HepG2 (cell line): Measurements from ENCODE around the gene CTDSP1. TPM values are rescaled to one million over a fixed set of nuclear protein-coding genes. Genes with fewer than 3 reads are reported as not detected.

Experiments
- ASH2L ChIP-seq: fragments of 300-600, 200-600 bp; sonication (generic); IDR thresholded peaks from 2 replicates; pipeline ENCODE4 v1.7.0; 2017; ENCODE audit warnings: low read depth, mild to moderate bottlenecking, moderate library complexity, mixed read lengths, low read length; ENCODE audit not compliant: insufficient read length
- FOXO4 ChIP-seq: sonication (generic); formaldehyde crosslinking; conservative IDR thresholded peaks from 2 replicates; pipeline ENCODE4 v1.8.1; 2023; ENCODE audit warnings: missing genetic modification reagents
- HOXA3 ChIP-seq: sonication (generic); formaldehyde crosslinking; IDR thresholded peaks from 2 replicates; pipeline ENCODE4 v1.5.0; 2020; ENCODE audit warnings: missing genetic modification reagents
- IRX3 ChIP-seq: sonication (generic); formaldehyde crosslinking; IDR thresholded peaks from 2 replicates; pipeline ENCODE4 v1.8.1; 2023; ENCODE audit warnings: mild to moderate bottlenecking, low read depth, missing genetic modification reagents, borderline replicate concordance
- KAT2B ChIP-seq: fragments of 150-350 bp; IDR thresholded peaks from 2 replicates; pipeline ENCODE4 v1.6.1; 2014; ENCODE audit warnings: low read depth, low read length, borderline replicate concordance
- NFIB ChIP-seq: sonication (generic); formaldehyde crosslinking; IDR thresholded peaks from 2 replicates; pipeline ENCODE4 v1.9.0; 2021; ENCODE audit warnings: missing genetic modification reagents, mild to moderate bottlenecking, borderline replicate concordance
- REXO4 ChIP-seq: sonication (generic); formaldehyde crosslinking; IDR thresholded peaks from 2 replicates; pipeline ENCODE4 v1.8.0; 2022; ENCODE audit warnings: missing genetic modification reagents, mild to moderate bottlenecking, borderline replicate concordance
- SRSF1 ChIP-seq: fragments of 200-400 bp; formaldehyde crosslinking; optimal IDR thresholded peaks from 2 replicates; pipeline ENCODE3; 2017; ENCODE audit warnings: mild to moderate bottlenecking, low read depth, low read length, moderate library complexity
- TEAD2 ChIP-seq: sonication (generic); formaldehyde crosslinking; IDR thresholded peaks from 2 replicates; pipeline ENCODE4 v1.9.0; 2021; ENCODE audit warnings: missing genetic modification reagents
- ZBTB49 ChIP-seq: sonication (generic); formaldehyde crosslinking; IDR thresholded peaks from 2 replicates; pipeline ENCODE4 v1.4.0; 2020; ENCODE audit warnings: missing genetic modification reagents, borderline replicate concordance
- ZNF282 ChIP-seq: fragments of 450-650 bp; IDR thresholded peaks from 2 replicates; pipeline ENCODE4 v1.6.1; 2018; ENCODE audit not compliant: partially characterized antibody
- ZNF496 ChIP-seq: sonication (generic); formaldehyde crosslinking; IDR thresholded peaks from 2 replicates; pipeline ENCODE4 v1.8.1; 2023; ENCODE audit warnings: mild to moderate bottlenecking, moderate library complexity, missing genetic modification reagents; ENCODE audit not compliant: insufficient replicate concordance
- ZSCAN31 ChIP-seq: sonication (generic); formaldehyde crosslinking; IDR thresholded peaks from 2 replicates; pipeline ENCODE4 v1.5.0; 2020; ENCODE audit warnings: low read depth, mild to moderate bottlenecking, missing genetic modification reagents
- polyA plus RNA-seq, 8 experiments: library from polyadenylated mRNA; depleted of rRNA in 3 of 8; stranded (reverse) in 7 of 8; unstranded in 1 of 8; fragments of >200 nt; fragmentation: Illumina TruSeq in 4 of 8; extraction: Trizol in 4 of 8; gene quantifications; 2 replicates each; pipeline versions ENCODE4 v1.2.1 to v1.2.3, GENCODE V29; 2011 to 2016; ENCODE audit warnings: low read depth in 4 of 8, missing spikeins in 1 of 8, mixed read lengths in 1 of 8; ENCODE audit not compliant: insufficient read depth in 1 of 8
- total RNA-seq, 5 experiments: library from RNA; depleted of rRNA; stranded (reverse); fragments of >200 nt; fragmentation: Illumina TruSeq; extraction: Trizol; gene quantifications; 2 replicates each; pipeline ENCODE4 v1.2.3, GENCODE V29; 2016; ENCODE audit warnings: low read depth in 1 of 5
- TF ChIP-seq, protein P1 (sequence below): sonication (generic); formaldehyde crosslinking; IDR thresholded peaks from 2 replicates; pipeline ENCODE4 v1.4.0; 2020; ENCODE audit warnings: low read depth, missing genetic modification reagents
- TF ChIP-seq, protein P2 (sequence below): sonication (generic); formaldehyde crosslinking; IDR thresholded peaks from 2 replicates; pipeline ENCODE4 v1.8.0; 2022; ENCODE audit warnings: mild to moderate bottlenecking, missing genetic modification reagents; ENCODE audit not compliant: insufficient replicate concordance
- TF ChIP-seq, protein P3 (sequence below): IDR thresholded peaks from 2 replicates; pipeline ENCODE4 v1.6.1; 2016

CTDSP1 gene
- total and polyA plus RNA-seq, 2 of the 13 experiments (the other 11 are each of a cell fraction or from before 2014, with no cell fraction given) = 91.0 to 268 TPM

- TF ChIP-seq ASH2L (peak; percentile 53), FOXO4 (no peak), ZNF496 (CRISPR knock-in tag) (no peak), ZNF282 (no peak), REXO4 (CRISPR knock-in tag) (no peak), ZSCAN31 (0 out of 2 replicates have a peak, but pooled peaks have one; percentile 83), IRX3 (CRISPR knock-in tag) (0 out of 2 replicates have a peak, but pooled peaks have one; percentile 11), KAT2B (no peak), NFIB (CRISPR knock-in tag) (no peak), ZBTB49 (no peak), HOXA3 (CRISPR knock-in tag) (no peak; the same call in 1 of the 2 replicates), TEAD2 (CRISPR knock-in tag) (no peak), SRSF1 (peak; percentile 97)
- TF ChIP-seq, protein P1, sequence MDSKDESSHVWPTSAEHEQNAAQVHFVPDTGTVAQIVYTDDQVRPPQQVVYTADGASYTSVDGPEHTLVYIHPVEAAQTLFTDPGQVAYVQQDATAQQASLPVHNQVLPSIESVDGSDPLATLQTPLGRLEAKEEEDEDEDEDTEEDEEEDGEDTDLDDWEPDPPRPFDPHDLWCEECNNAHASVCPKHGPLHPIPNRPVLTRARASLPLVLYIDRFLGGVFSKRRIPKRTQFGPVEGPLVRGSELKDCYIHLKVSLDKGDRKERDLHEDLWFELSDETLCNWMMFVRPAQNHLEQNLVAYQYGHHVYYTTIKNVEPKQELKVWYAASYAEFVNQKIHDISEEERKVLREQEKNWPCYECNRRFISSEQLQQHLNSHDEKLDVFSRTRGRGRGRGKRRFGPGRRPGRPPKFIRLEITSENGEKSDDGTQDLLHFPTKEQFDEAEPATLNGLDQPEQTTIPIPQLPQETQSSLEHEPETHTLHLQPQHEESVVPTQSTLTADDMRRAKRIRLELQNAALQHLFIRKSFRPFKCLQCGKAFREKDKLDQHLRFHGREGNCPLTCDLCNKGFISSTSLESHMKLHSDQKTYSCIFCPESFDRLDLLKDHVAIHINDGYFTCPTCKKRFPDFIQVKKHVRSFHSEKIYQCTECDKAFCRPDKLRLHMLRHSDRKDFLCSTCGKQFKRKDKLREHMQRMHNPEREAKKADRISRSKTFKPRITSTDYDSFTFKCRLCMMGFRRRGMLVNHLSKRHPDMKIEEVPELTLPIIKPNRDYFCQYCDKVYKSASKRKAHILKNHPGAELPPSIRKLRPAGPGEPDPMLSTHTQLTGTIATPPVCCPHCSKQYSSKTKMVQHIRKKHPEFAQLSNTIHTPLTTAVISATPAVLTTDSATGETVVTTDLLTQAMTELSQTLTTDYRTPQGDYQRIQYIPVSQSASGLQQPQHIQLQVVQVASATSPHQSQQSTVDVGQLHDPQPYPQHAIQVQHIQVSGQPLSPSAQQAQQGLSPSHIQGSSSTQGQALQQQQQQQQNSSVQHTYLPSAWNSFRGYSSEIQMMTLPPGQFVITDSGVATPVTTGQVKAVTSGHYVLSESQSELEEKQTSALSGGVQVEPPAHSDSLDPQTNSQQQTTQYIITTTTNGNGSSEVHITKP (CRISPR knock-in tag) = no peak
- TF ChIP-seq, protein P2, sequence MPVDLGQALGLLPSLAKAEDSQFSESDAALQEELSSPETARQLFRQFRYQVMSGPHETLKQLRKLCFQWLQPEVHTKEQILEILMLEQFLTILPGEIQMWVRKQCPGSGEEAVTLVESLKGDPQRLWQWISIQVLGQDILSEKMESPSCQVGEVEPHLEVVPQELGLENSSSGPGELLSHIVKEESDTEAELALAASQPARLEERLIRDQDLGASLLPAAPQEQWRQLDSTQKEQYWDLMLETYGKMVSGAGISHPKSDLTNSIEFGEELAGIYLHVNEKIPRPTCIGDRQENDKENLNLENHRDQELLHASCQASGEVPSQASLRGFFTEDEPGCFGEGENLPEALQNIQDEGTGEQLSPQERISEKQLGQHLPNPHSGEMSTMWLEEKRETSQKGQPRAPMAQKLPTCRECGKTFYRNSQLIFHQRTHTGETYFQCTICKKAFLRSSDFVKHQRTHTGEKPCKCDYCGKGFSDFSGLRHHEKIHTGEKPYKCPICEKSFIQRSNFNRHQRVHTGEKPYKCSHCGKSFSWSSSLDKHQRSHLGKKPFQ (CRISPR knock-in tag) = no peak
- TF ChIP-seq, protein P3, sequence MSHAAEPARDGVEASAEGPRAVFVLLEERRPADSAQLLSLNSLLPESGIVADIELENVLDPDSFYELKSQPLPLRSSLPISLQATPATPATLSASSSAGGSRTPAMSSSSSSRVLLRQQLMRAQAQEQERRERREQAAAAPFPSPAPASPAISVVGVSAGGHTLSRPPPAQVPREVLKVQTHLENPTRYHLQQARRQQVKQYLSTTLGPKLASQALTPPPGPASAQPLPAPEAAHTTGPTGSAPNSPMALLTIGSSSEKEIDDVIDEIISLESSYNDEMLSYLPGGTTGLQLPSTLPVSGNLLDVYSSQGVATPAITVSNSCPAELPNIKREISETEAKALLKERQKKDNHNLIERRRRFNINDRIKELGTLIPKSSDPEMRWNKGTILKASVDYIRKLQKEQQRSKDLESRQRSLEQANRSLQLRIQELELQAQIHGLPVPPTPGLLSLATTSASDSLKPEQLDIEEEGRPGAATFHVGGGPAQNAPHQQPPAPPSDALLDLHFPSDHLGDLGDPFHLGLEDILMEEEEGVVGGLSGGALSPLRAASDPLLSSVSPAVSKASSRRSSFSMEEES = no peak; the same call in 1 of the 2 replicates
Observed at GRCh38 chr2:218400167-218400929, 680 bp downstream of the CTDSP1 start (continued).
